GM18868 (cell line): ENCODE data around the gene TXN.

Source experiments
- ATAC-seq: cut with Tn5 transposase; IDR thresholded peaks from one replicate; pipeline ENCODE4 v1.9.1; 2021; ENCODE audit warnings: mild to moderate bottlenecking, moderate library complexity; ENCODE audit not compliant: unreplicated experiment

The TXN gene

DNA sequence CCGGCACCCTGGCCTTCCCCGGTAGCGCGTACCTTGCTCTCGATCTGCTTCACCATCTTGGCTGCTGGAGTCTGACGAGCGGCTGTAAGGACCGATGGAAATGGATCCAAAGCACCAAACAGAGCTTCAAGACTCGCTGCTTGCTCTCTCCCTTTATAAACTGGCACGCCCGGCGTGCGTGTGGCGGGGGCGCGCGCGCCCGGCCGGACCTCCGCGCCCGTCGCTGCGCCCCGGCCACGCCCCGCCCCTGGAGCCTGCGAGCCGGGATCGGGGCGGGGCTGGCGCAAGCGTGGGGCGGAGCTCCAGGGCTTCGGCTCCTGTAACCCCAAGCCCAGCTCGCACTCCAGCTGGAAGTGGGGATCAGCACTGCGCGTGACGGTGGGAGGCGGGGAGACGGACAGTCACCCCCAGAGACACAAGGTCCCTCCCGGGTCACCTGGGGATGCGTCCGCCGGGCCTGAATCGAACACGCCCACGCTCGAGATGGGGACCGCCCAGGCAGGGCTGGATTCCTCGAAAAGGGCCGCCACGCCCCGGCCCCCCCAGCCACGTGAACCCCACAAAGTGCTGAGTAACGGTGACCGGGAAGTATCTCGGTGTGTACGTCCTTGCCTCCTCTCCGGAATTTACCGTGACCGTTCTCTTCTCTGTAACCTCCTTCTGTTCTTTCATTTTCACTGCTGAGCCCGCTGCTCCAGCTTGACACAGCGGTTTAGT, at the start of gene TXN:
TSS of gene TXN (minus strand) at position 128 of the 717 bp plus-strand sequence. CDS start at position 56, 72 bp downstream.
- ATAC-seq: peak; percentile 67

- no peak for ATAC-seq
These were observed 46.8 kb upstream of the TXN start for GRCh38 chr9:110303133-110303532.

DNA sequence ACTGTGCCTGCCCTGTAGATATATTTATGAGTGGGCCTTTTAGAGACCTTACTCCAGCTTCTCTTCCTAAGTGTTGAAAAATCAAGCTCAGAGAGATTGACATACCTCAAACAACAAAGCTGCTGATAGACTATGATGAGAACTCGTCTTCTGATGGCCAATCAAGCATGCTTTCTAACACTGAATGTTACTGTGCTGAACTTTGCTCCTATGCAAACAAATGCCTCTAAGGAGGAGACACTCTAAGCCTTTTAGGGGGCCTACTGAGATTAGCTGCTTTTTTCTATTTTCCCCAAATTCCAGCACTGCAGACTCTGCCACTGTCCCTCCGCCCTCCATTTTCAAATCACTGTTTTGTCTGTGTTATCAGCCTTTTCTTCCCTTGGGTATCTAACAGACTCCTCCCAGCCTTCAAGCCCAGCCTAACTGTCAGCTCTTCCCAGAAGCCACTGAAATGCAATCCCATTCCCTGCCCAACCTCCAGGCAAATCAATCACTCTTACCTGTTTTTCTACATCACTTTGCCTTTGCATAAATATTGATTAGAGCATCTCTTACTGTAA, 41.8 kb upstream of the TXN start:
- ATAC-seq: no peak

- ATAC-seq: no peak
These were observed 36.9 kb upstream of the TXN start for GRCh38 chr9:110293248-110293647.

DNA sequence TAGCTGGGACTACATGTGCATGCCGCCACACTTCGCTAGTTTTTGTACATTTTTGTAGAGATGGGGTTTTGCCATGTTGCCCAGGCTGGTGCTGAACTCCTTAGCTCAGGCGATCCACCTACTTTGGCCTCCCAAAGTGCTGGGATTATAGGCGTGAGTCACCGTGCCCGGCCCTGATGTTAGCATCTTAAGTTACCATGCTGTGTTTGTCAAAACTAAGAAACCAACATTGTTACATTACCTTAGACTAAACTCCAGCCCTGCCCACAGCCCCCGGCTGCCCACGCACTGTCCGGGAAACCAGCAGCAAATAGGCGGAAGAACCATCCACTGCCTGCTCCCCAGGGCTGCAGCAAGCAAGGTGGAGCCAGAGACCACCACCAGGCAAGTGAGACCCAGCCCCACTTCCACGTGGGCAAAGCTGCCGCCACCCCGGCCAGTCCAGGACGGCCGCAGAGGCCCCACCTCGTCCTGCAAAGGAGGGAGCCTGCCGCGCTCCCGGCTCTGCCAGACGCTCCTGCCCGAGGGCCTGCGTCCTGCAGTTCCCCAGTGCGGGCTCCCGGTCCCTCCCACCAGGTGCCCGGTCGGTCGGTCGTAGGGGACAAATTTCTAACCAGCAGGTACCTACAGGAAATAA, 35.7 kb upstream of the TXN start:
- ATAC-seq: no peak

DNA sequence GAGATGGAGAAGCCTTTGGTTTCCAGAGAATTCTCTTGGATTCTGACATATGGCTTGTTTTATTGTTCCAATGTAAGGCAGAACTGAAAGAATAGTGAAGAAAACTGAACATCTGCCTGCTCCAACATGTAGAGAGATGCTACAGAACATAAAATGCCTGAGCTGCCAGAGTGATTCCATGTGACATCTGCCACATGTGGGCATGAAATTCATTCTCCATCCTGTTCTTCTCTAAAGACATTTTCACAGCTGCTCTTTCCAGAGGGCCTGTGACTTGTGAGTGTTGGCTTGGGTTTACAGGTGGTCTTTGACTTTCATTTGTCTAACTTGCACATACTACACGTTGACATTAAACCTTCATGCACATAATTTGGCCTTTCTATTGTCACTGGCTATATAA, 33.7 kb upstream of the TXN start:
- ATAC-seq: no peak

GRCh38 chr9:110288503-110288902, 32.2 kb upstream of the TXN start:
- no peak for ATAC-seq

DNA sequence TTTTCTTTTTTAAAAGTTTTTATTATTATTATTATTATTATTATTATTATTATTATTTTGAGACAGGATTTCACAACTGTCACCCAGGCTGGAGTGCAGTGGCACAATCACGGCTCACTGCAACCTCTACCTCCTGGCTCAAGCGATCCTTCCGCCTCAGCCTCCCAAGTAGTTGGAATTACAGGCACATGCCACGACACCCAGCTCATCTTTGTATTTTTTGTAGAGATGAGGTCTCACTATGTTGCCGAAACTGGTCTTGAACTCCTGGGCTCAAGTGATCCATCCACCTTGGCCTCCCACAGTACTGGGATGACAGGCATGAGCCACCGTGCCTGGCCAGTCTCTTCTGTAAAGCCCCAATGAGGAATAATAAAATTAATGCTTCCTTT, 31.0 kb upstream of the TXN start:
- no peak for ATAC-seq

GRCh38 chr9:110284211-110284844, 28.0 kb upstream of the TXN start:
- no peak for ATAC-seq

DNA sequence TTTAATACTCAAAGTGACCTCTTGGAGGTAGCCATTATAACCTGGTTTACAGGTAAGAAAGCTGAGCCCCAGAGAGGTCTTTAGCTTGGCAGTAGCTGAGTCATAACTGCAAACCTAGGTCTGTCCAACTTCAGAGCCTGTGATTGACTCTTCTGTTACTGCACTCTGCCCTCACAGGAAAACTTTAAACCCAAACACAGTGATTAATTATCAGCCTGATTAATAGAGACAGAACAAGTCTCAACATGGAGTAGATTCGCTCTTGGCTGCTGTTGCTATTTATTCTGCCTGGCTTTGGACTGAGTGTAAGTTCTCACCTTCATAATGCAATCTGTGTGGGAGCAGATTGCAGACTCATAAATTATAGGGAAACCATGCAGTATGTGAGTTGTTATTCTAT, 27.4 kb upstream of the TXN start:
- no peak for ATAC-seq

DNA sequence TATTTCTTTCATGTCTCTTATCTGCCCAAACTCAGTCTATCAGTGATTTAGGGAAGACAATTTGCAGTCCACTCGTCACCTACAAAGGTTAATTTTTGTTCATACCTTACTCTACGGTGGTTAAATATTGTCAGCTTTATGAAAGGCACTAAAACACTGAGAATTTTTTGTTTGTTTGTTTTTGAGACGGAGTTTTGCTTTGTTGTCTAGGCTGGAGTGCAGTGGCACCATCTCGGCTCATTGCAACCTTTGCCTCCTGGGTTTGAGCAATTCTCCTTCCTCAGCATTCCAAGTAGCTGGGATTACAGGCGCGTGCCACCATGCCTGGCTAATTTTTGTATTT, 26.4 kb upstream of the TXN start:
- ATAC-seq: no peak

DNA sequence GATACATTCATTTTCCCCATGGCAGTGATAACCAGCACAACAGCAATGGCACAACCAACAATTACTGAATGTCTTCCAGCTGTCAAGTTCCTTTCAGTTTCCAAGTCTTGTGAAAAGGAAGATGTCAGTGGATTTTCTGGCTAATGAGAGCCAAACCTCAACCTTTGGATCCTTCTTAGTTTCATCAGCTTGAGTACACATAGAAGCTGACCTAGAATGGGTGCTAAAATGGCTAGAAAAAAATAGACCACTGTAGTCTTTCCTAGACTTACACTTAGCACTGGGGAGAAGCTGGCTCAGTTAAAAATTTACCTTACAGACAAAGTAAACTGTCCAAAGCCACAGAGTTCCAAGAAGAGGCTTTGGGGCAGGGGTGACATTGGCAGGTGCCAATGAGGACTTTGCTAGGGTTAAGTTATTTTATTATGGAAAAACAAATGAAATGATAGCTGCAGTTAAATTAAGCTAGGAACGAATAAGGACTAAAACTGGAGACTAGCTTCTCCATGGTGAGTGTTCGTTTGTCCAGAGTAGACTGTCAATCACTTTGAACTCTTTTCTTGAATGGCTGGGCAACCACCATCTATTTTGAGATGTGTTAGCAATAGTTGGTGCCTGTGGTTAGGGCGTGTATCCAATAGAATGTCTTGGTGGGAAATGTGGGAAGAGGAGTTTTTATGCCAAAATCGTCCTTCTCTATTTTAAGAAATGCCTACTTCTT, 25.9 kb upstream of the TXN start:
- ATAC-seq: no peak

DNA sequence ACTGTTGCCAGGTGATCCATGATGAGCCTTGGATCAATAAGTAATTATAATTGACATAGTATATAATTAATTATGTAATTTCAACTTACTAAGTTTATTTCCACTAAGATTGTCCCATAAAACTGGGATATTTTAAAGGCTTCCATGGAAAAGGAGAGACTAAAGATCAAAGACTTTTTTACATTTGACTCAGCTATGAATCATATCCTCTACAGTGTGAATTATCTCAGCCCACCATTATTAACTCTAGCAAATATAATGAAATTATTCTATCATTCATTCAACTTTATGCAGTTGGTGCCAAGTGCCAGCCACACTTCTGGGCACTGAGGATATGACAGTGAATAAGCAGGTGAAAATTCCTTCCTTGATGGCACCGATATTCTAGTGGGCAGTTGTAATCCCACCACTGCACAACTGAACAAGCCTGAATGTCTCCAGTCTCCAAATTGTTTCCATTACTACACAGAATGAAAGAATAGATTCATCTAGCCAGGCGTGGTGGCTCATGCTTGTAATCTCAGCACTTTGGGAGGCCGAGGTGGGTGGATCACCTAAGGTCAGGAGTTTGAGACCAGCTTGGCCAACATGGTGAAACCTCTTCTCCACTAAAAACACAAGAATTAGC, 21.9 kb upstream of the TXN start:
- ATAC-seq: no peak

- ATAC-seq: no peak
These were observed 20.5 kb upstream of the TXN start for GRCh38 chr9:110276781-110277180.

DNA sequence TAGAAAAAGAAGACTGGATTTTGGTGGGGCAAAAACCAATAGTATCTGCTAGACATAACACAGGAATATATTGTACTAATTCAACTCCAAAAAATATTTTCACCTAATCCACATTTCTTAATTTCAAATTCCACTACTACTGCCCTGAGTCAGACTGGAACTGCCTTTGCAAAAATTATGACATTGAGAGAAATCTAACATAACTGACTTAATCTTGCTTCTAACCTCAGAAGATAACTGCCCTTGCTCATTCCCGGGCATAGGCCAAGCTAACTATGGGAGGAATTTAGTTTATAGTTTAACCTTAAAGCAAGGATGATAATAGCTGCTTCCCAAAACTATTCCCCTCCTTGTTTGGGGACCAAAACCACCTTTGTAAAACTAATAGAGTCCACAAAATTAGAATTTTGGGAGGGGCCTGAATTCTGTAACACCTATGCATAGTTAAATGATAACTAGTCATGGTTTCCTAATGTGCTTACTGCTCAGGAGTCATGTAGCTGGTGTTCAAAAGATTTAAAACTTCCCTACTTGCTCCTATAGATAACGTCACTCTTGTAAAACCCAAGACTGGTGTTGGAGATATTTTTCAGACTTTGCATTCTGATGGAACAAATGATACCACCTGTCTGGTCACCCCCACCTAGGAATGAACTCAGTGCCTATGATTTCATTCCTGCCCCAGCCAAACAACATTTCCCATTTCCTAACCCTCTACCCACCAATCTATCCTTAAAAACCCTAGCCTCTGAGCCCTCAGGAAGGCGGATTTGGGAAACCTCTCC, 14.1 kb upstream of the TXN start:
- ATAC-seq: no peak

DNA sequence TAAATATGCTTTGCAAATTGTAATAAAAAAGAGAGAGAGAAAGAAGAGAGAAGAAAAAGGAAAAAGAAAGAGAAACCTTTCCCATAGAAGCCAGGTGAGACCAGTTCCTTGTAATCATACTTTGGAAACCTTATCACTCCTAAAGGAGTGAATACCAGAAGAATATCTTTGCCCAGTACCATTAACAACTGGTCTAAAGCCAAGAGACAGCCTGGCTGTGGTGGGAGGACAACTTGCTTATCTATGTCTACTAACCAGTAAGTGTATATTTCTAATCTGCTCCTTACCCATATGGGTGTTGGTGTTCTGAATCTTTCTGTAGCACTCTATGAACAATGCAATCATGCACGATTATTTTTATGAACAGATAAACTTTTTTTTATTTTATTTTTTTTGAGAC, 10.5 kb upstream of the TXN start:
- ATAC-seq: no peak

DNA sequence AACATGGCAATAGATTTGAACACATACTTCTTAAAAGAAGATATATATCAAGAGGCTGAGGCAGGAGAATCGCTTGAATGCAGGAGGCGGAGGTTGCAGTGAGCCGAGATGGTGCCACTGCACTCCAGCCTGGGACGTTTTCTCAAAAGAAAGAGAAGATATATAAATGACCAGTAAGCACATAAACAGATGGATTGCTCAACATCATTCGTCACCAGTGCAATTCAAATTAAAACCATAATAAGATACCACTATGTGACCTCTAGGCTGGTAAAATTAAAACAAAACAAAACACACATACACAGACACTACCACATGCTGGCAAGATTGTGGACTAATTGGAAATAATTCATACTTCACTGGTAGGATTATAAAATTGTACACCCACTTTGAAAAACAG, 5.3 kb upstream of the TXN start:
- no peak for ATAC-seq

DNA sequence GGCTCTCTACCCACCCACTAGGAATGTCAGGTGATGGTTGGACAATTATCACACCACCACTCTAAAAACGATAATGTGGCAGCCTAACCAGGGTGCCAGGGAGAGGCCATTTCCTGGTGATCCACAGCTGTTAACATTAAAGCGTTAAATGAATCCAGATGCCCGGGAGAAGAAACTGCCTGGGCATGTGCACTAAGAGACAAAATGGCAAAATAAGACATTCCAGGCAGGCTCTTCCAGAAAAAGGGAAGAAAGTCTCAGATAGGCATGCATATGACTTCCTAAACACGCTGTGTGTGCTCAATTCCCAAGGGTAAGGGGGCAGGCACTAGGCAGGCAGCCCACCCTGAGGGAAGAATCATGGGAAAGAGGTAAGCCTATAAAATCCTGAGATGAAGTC, 4.6 kb upstream of the TXN start:
- ATAC-seq: no peak

GRCh38 chr9:110259566-110259965, 3.3 kb upstream of the TXN start:
- no peak for ATAC-seq

DNA sequence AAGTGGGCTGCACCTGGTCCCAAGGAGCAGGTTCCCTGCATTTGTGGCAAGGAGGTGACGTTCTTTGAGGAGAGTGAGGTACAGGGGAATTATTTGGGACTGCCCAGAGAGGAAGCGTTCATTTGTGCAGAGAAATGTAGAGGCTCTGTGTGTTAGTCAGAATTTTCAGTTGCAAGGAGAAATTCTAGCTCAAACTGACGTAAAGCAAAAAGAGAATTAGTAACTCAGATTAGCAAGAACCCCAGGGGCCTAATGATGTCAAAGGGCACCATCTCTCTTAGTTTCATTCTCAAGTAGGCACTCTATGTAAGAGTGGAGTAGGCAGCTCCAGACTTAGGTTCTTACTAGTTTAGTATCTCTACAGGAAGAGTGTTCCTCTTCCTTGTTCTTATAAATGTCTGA, 2.4 kb upstream of the TXN start:
- ATAC-seq: peak; percentile 18
